Neural progenitor cell (in vitro differentiated cells): Measurements from ENCODE around the gene STX16. TPM values are rescaled to one million over a fixed set of nuclear protein-coding genes. Genes with fewer than 3 reads are reported as not detected.

Experiments used
- DNase-seq: peaks from one replicate; pipeline ENCODE4 v3.0.0-alpha.2; 2016; ENCODE audit warnings: low spot score
- H2AFZ ChIP-seq: fragments of 200-600 bp; sonication (generic); replicated peaks from 2 replicates; pipeline ENCODE4 v1.6.1; 2016; ENCODE audit warnings: antibody characterized with exemption
- H3F3A ChIP-seq: fragments of 200-600 bp; sonication (generic); 2 replicates; pipeline ENCODE4 v1.6.1; 2016; ENCODE audit warnings: antibody characterized with exemption, low read depth
- H3K27ac ChIP-seq: fragments of 200-600 bp; sonication (generic); 2 replicates; pipeline ENCODE4 v1.5.1; 2016; ENCODE audit warnings: mild to moderate bottlenecking
- H3K27me3 ChIP-seq: fragments of 200-600 bp; sonication (generic); 2 replicates; pipeline ENCODE4 v1.6.1; 2016; ENCODE audit warnings: mild to moderate bottlenecking, moderate library complexity
- H3K36me3 ChIP-seq: fragments of 200-600 bp; sonication (generic); 2 replicates; pipeline ENCODE4 v1.5.1; 2016
- H3K4me1 ChIP-seq: fragments of 200-600 bp; sonication (generic); 2 replicates; pipeline ENCODE4 v1.6.1; 2016; ENCODE audit warnings: mixed run types
- H3K4me2 ChIP-seq: fragments of 200-600 bp; sonication (generic); 2 replicates; pipeline ENCODE4 v1.6.1; 2016
- H3K4me3 ChIP-seq: fragments of 200-600 bp; sonication (generic); 2 replicates; pipeline ENCODE4 v1.5.1; 2016
- H3K79me2 ChIP-seq: fragments of 200-600 bp; sonication (generic); 2 replicates; pipeline ENCODE4 v1.6.1; 2016; ENCODE audit warnings: low read depth
- H3K9ac ChIP-seq: fragments of 200-600 bp; sonication (generic); 2 replicates; pipeline ENCODE4 v1.6.1; 2016
- H3K9me3 ChIP-seq: fragments of 200-600 bp; sonication (generic); 2 replicates; pipeline ENCODE4 v1.5.1; 2016; ENCODE audit warnings: low read depth
- H4K20me1 ChIP-seq: fragments of 200-600 bp; sonication (generic); 2 replicates; pipeline ENCODE4 v1.6.1; 2016; ENCODE audit warnings: low read depth
- H3K27ac Mint-ChIP-seq: 3 replicates; pipeline ENCODE4 v1.8.0; 2021; ENCODE audit warnings: mixed read lengths
- H3K27me3 Mint-ChIP-seq: 2 replicates; pipeline ENCODE4 v1.8.0; 2022; ENCODE audit warnings: low read depth, mild to moderate bottlenecking, inconsistent platforms, moderate library complexity, mixed read lengths; ENCODE audit not compliant: insufficient read depth
- H3K36me3 Mint-ChIP-seq: 3 replicates; pipeline ENCODE4 v1.8.0; 2021; ENCODE audit warnings: mixed read lengths
- H3K4me1 Mint-ChIP-seq: 3 replicates; pipeline ENCODE4 v1.8.0; 2021; ENCODE audit warnings: mixed read lengths
- H3K4me3 Mint-ChIP-seq: 3 replicates; pipeline ENCODE4 v1.8.0; 2021; ENCODE audit warnings: mild to moderate bottlenecking, moderate library complexity, mixed read lengths
- H3K9me3 Mint-ChIP-seq: 3 replicates; pipeline ENCODE4 v1.8.0; 2020; ENCODE audit warnings: mixed read lengths
- CTCF ChIP-seq: fragments of 200-600 bp; sonication (generic); IDR thresholded peaks from 2 replicates; pipeline ENCODE4 v1.5.1; 2017; ENCODE audit warnings: antibody characterized with exemption, mild to moderate bottlenecking
- EZH2 ChIP-seq: fragments of 200-600 bp; sonication (generic); IDR thresholded peaks from 2 replicates; pipeline ENCODE4 v1.6.1; 2017; ENCODE audit warnings: antibody characterized with exemption, mild to moderate bottlenecking, moderate library complexity
- EZH2phosphoT487 ChIP-seq: fragments of 200-600 bp; sonication (generic); IDR thresholded peaks from 2 replicates; pipeline ENCODE4 v1.6.1; 2017; ENCODE audit warnings: antibody characterized with exemption
- total RNA-seq: library from RNA; depleted of rRNA; stranded (reverse); fragments of >200 nt; gene quantifications from 2 replicates; pipeline ENCODE4 v1.2.3, GENCODE V29; 2015; ENCODE audit warnings: low replicate concordance

STX16 gene
- total RNA-seq, 1 donor from 2014 or later = 46.6 TPM

GRCh38 chr20:58613061-58613854 lies 37.8 kb upstream of the STX16 start:
- DNase-seq = no peak
- H3K9me3 Mint-ChIP-seq = peaks cover 3% of the 10 kb centered on the region
- Histone ChIP-seq H3K9me3 (no peaks in the 10 kb centered on the region), H3K4me1 (no peaks in the 10 kb centered on the region), H3K36me3 (no peaks in the 10 kb centered on the region), H3K4me3 (no peak overlapping the region), H3K27me3 (no peaks in the 10 kb centered on the region), H4K20me1 (no peaks in the 10 kb centered on the region), H2AFZ (no peak overlapping the region), H3K4me2 (no peak overlapping the region), H3F3A (no peaks in the 10 kb centered on the region), H3K9ac (no peak overlapping the region), H3K79me2 (no peaks in the 10 kb centered on the region), H3K27ac (no peak overlapping the region)
- no peak overlapping the region for H3K4me3 Mint-ChIP-seq
- H3K27me3 Mint-ChIP-seq = peaks cover 5% of the 10 kb centered on the region
- H3K4me1 Mint-ChIP-seq = peaks cover 4% of the 10 kb centered on the region
- no peak overlapping the region for H3K27ac Mint-ChIP-seq
- H3K36me3 Mint-ChIP-seq = no peaks in the 10 kb centered on the region
- no peak for TF ChIP-seq EZH2
- no peak for TF ChIP-seq CTCF
- TF ChIP-seq EZH2phosphoT487 = no peak

GRCh38 chr20:58614366-58614765 lies 36.7 kb upstream of the STX16 start:
- Histone ChIP-seq H3K9ac (no peak overlapping the region), H3K4me2 (no peak overlapping the region), H3K36me3 (no peaks in the 10 kb centered on the region), H4K20me1 (no peaks in the 10 kb centered on the region), H3K9me3 (no peaks in the 10 kb centered on the region), H3K4me1 (no peaks in the 10 kb centered on the region), H2AFZ (no peak overlapping the region), H3F3A (no peaks in the 10 kb centered on the region), H3K27ac (no peak overlapping the region), H3K4me3 (no peak overlapping the region), H3K79me2 (no peaks in the 10 kb centered on the region), H3K27me3 (no peaks in the 10 kb centered on the region)
- H3K4me1 Mint-ChIP-seq = peaks cover 15% of the 10 kb centered on the region
- no peak overlapping the region for H3K27ac Mint-ChIP-seq
- no peak for DNase-seq
- no peaks in the 10 kb centered on the region for H3K36me3 Mint-ChIP-seq
- H3K27me3 Mint-ChIP-seq = peaks cover 2% of the 10 kb centered on the region
- H3K9me3 Mint-ChIP-seq = peaks cover 3% of the 10 kb centered on the region
- no peak overlapping the region for H3K4me3 Mint-ChIP-seq
- TF ChIP-seq CTCF (no peak), EZH2 (no peak), EZH2phosphoT487 (no peak)

GRCh38 chr20:58614984-58615760 lies 35.9 kb upstream of the STX16 start:
- Histone ChIP-seq H2AFZ (no peak overlapping the region), H3K27me3 (no peaks in the 10 kb centered on the region), H3K4me3 (no peak overlapping the region), H3K9me3 (no peaks in the 10 kb centered on the region), H3K27ac (no peak overlapping the region), H3F3A (no peaks in the 10 kb centered on the region), H4K20me1 (no peaks in the 10 kb centered on the region), H3K36me3 (no peaks in the 10 kb centered on the region), H3K4me1 (no peaks in the 10 kb centered on the region), H3K79me2 (no peaks in the 10 kb centered on the region), H3K4me2 (no peak overlapping the region), H3K9ac (no peak overlapping the region)
- Mint-ChIP-seq H3K9me3 (peaks cover 3% of the 10 kb centered on the region), H3K27ac (no peak overlapping the region), H3K4me3 (no peak overlapping the region), H3K36me3 (no peaks in the 10 kb centered on the region), H3K27me3 (peaks cover 6% of the 10 kb centered on the region), H3K4me1 (peaks cover 21% of the 10 kb centered on the region)
- no peak for DNase-seq
- TF ChIP-seq CTCF (no peak), EZH2 (no peak), EZH2phosphoT487 (no peak)
